ENCODE measurements around the gene USP15. TPM values are rescaled to one million over a fixed set of nuclear protein-coding genes. Genes with fewer than 3 reads are reported as not detected.
"Not testable (repeated sequence)": the region's sequence is repeated elsewhere in the genome, so short reads cannot be mapped to it uniquely, and the experiment has no call there.

The USP15 gene
- total and polyA plus RNA-seq, 2 of the 8 experiments (the other 6 are each of a cell fraction or from before 2014, with no cell fraction given): 12.7 to 38.6 TPM

DNA sequence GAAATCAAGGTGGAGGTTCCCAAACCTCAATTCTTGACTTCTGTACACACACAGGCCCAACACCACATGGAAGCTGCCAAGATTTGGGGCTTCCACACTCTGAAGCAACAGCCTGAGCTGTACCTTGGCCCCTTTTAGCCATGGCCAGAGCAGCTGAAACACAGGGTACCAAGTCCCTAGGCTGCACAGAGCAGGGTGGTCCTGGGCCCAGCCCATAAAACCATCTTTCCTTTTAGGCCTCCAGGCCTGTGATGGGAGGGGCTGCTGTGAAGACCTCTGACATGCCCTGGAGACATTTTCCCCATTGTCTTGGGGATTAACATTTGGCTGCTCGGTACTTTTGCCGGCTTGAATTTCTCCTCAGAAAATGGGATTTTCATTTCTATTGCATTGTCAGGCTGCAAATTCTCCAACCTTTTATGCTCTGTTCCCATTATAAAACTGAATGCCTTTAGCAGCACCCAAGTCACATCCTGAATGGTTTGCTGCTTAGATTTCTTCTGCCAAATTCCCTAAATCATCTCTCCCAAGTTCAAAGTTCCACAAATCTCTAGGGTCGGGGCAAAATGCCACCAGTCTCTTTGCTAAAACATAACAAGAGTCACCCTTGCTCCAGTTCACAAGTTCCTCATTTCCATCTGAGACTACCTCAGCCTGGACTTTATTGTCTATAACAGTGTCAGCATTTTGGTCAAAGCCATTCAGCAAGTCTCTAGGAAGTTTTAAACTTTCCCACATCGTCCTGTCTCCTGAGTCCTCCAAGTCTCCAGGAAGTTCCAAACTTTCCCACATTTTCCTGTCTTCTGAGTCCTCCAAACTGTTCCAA, 84.7 kb downstream of the USP15 start:
- H3K4ac ChIP-seq (replicated peaks; ENCODE audit: insufficient read length, low read depth, low read length); H3K14ac ChIP-seq (ENCODE audit: insufficient read length); H2BK15ac ChIP-seq (ENCODE audit: low read length); H3K4me2 ChIP-seq (ENCODE audit: insufficient read depth in 1 of 2, low read depth in 2 of 2, low read length in 2 of 2); POLR2A ChIA-PET (ENCODE audit: partially characterized antibody); H3K23ac ChIP-seq (ENCODE audit: insufficient read length); H2BK120ac ChIP-seq (replicated peaks; ENCODE audit: low read depth, low read length); CTCF ChIA-PET (ENCODE audit: partially characterized antibody); H3K4me3 ChIP-seq (ENCODE audit: extremely low read depth in 1 of 4, insufficient read depth in 2 of 4, low read depth in 3 of 4, low read length in 4 of 4); H4K8ac ChIP-seq (ENCODE audit: extremely low read depth, insufficient read depth, low read length); H3K79me1 ChIP-seq (ENCODE audit: low read depth, low read length); DNase-seq (ENCODE audit: low read depth in 1 of 2, low spot score in 2 of 2); H3K9me3 ChIP-seq (ENCODE audit: insufficient read depth in 2 of 2, low read depth in 1 of 2, low read length in 1 of 2); H3K36me3 ChIP-seq (ENCODE audit: control insufficient read depth in 2 of 4, insufficient read depth in 4 of 4, low read length in 3 of 4); H3K79me2 ChIP-seq (ENCODE audit: control insufficient read depth in 1 of 2, insufficient read depth in 2 of 2, low read length in 2 of 2); H2BK12ac ChIP-seq (ENCODE audit: low read depth, low read length); H2BK5ac ChIP-seq (ENCODE audit: low read depth, low read length); H4K91ac ChIP-seq (replicated peaks; ENCODE audit: insufficient read length, low read length); H3K18ac ChIP-seq (ENCODE audit: extremely low read depth, low read length); FAIRE-seq; H2AK5ac ChIP-seq (ENCODE audit: low read depth, low read length); H3K27ac ChIP-seq (ENCODE audit: low read depth, low read length); H3K23me2 ChIP-seq (ENCODE audit: low read depth, low read length); H2BK20ac ChIP-seq (ENCODE audit: low read length); H3K27me3 ChIP-seq (replicated peaks in 1 of 4; ENCODE audit: control insufficient read depth in 3 of 4, extremely low read depth in 1 of 4, insufficient read depth in 3 of 4, low read length in 3 of 4); H3K9ac ChIP-seq (replicated peaks in 1 of 4; ENCODE audit: extremely low read depth in 1 of 4, low read depth in 3 of 4, low read length in 3 of 4); H4K5ac ChIP-seq (ENCODE audit: insufficient read length, low read depth, low read length); H4K20me1 ChIP-seq (replicated peaks in 1 of 2; ENCODE audit: control insufficient read depth in 1 of 2, insufficient read depth in 2 of 2, low read length in 2 of 2); H3K4me1 ChIP-seq (replicated peaks in 1 of 4; ENCODE audit: control insufficient read depth in 3 of 4, insufficient read depth in 4 of 4, low read length in 3 of 4); H3K56ac ChIP-seq (replicated peaks; ENCODE audit: insufficient read length, low read depth, low read length); H2AFZ ChIP-seq (ENCODE audit: low read length): not testable (repeated sequence)
- 95% methylated on average over 4 of the region's 4 CpGs; no CpG with 5 or more reads in 1 of the 2 experiments for WGBS, 2 experiments (ENCODE audit: extremely low coverage in 1 of 2, insufficient coverage in 1 of 2, insufficient read length in 1 of 2, insufficient replicate concordance in 2 of 2, low coverage in 1 of 2, low lambda C conversion rate in 2 of 2, missing lambda C conversion rate in 1 of 2)

Data from H1 (cell line).